Testis (tissue), 5 donors: ENCODE results near the gene RASD1. TPM values are rescaled to one million over a fixed set of nuclear protein-coding genes. Genes with fewer than 3 reads are reported as not detected.

ENCODE experiments used
- DNase-seq: peaks from one replicate; pipeline ENCODE4 v3.0.0-alpha.2; 2019
- H3K27ac ChIP-seq, 2 donors: fragments of 200-600 bp; sonication (generic); one replicate each; pipeline ENCODE4 v1.5.1; 2019
- H3K27me3 ChIP-seq: fragments of 200-600 bp; sonication (generic); one replicate; pipeline ENCODE4 v1.5.1; 2019
- H3K36me3 ChIP-seq: fragments of 200-600 bp; sonication (generic); one replicate; pipeline ENCODE4 v1.5.1; 2017; ENCODE audit warnings: low read depth; ENCODE audit errors: missing control alignments
- H3K4me1 ChIP-seq: fragments of 200-600 bp; sonication (generic); one replicate; pipeline ENCODE4 v1.5.1; 2019
- H3K4me3 ChIP-seq, 2 donors: fragments of 200-600 bp; sonication (generic); one replicate each; pipeline ENCODE4 v1.5.1; 2017 to 2019
- H3K9me3 ChIP-seq: fragments of 200-600 bp; sonication (generic); one replicate; pipeline ENCODE4 v1.5.1; 2017
- CTCF ChIP-seq, 3 experiments: fragments of 450-650 bp in 2 of 3; fragments of 200-600 bp in 1 of 3; sonication (generic) in 1 of 3; IDR thresholded peaks; one replicate each; pipeline ENCODE4 v1.5.1; 2016 to 2019; ENCODE audit warnings: antibody characterized with exemption in 3 of 3, mild to moderate bottlenecking in 2 of 3, moderate library complexity in 1 of 3
- POLR2A ChIP-seq: fragments of 450-650 bp; IDR thresholded peaks from one replicate; pipeline ENCODE4 v1.6.1; 2017; ENCODE audit warnings: antibody characterized with exemption, mild to moderate bottlenecking, moderate library complexity
- WGBS, 2 donors: methylation state at CpG; one replicate each; pipeline ENCODE4 v1.1.5; 2018; 5-methylcytosine and 5-hydroxymethylcytosine counted together
- intact Hi-C: fragments of 100-400 bp; cut with DNase I; formaldehyde crosslinking; loops from one replicate; pipeline ENCODE4 v1.15.1; 2023; ENCODE audit warnings: low total_unique reads
- long read RNA-seq, 2 donors: transcript quantifications; one replicate each; lab custom pipeline, GENCODE V29; 2026
- polyA plus RNA-seq: library from polyadenylated mRNA; stranded (reverse); fragments of 350-450 nt; fragmentation: Illumina TruSeq; extraction: RNeasy Lipid Tissue Mini Kit (QIAGEN cat#74804); gene quantifications from one replicate; pipeline ENCODE4 v1.2.3, GENCODE V29; 2014; ENCODE audit warnings: low read depth, low replicate concordance; ENCODE audit not compliant: insufficient read depth
- total RNA-seq, 2 donors: library from RNA; depleted of rRNA; stranded (reverse); fragments of >200 nt; gene quantifications; one replicate each; pipeline ENCODE4 v1.2.3, GENCODE V29; 2016

RASD1 gene
- 100 to 1,000 TPM in 1 of 2 donors, 10 to 100 TPM in 1; 99.7 to 129 TPM for total RNA-seq
- polyA plus RNA-seq: 50.1 TPM
- long read RNA-seq, donor 1, transcript RASD1-201 (2 exons, 1,746 nt): major isoform, 69 of 69 reads
- long read RNA-seq, donor 1, partial matches to known transcripts: 0 of 69 reads
- long read RNA-seq, donor 1, other reads (novel, unspliced or antisense): 0 of 69 reads
- long read RNA-seq, donor 2, transcript RASD1-201 (2 exons, 1,746 nt): major isoform, 33 of 33 reads
- long read RNA-seq, donor 2, partial matches to known transcripts: 0 of 33 reads
- long read RNA-seq, donor 2, other reads (novel, unspliced or antisense): 0 of 33 reads

GRCh38 chr17:17496189-17497064 is at the start of gene RASD1:
Gene RASD1 (minus strand): TSS chr17:17496395. CDS start chr17:17496181, 214 bp downstream.
- Histone ChIP-seq H3K9me3 (no peaks in the 10 kb centered on the region), H3K4me1 (peaks cover 13% of the 10 kb centered on the region), H3K4me3 (peak within 1 kb of the TSS; percentile 73 to 79), H3K36me3 (no peaks in the 10 kb centered on the region), H3K27ac (peak within 1 kb of the TSS; percentile 80 to 84), H3K27me3 (no peaks in the 10 kb centered on the region)
- DNase-seq: peak; percentile 93
- 0 to 2% methylated on average over 21 to 56 of the region's 93 CpGs for WGBS, 2 donors
- peak; percentile 95 for TF ChIP-seq POLR2A
- TF ChIP-seq CTCF (IDR thresholded peaks at IDR 0.05): peak; percentile 96 to 98 (median 98)
- intact Hi-C loops: loop anchor here (10.0 kb wide), 1 partner anchor 68 kb away; no protein-coding TSS in a partner anchor

- no peak for DNase-seq
- Histone ChIP-seq H3K27ac (peak overlapping the region; percentile 79 to 89), H3K4me3 (no peak overlapping the region), H3K9me3 (no peaks in the 10 kb centered on the region), H3K4me1 (peaks cover 59% of the 10 kb centered on the region), H3K27me3 (no peaks in the 10 kb centered on the region), H3K36me3 (no peaks in the 10 kb centered on the region)
- 66% methylated on average over 7 of the region's 7 CpGs; no CpG with 5 or more reads in 1 of the 2 donors for WGBS, 2 donors
- TF ChIP-seq POLR2A (no peak), CTCF (IDR thresholded peaks at IDR 0.05) (no peak)
- intact Hi-C loops: no loop called here
Observed at GRCh38 chr17:17545984-17546383, 49.8 kb upstream of the RASD1 start.

- H3K27ac ChIP-seq: peak overlapping the region; percentile 79 to 89
Observed at GRCh38 chr17:17545031-17545820, 49.0 kb upstream of the RASD1 start.

More at GRCh38 chr17:17545031-17545820, 49.0 kb upstream of the RASD1 start:
- H3K9me3 ChIP-seq: no peaks in the 10 kb centered on the region
- peaks cover 59% of the 10 kb centered on the region for H3K4me1 ChIP-seq
- WGBS, 2 donors: 63 to 75% methylated on average over 16 to 20 of the region's 20 CpGs
- DNase-seq: peak; percentile 78
- TF ChIP-seq CTCF (IDR thresholded peaks at IDR 0.05) (no peak), POLR2A (no peak)
- intact Hi-C loops: no loop called here
- H3K4me3 ChIP-seq: no peak overlapping the region
- H3K27me3 ChIP-seq: no peaks in the 10 kb centered on the region
- H3K36me3 ChIP-seq: no peaks in the 10 kb centered on the region
